Activated effector memory CD4-positive, alpha-beta T cell treated with anti-CD3 and anti-CD28 coated beads, Interleukin-2, amount 50 U/mL, for 16 hours (primary cell): ENCODE data around the gene TCEA2.

Source experiments
- DNase-seq: peaks from one replicate; pipeline ENCODE4 v3.0.0-alpha.2; 2020

Gene TCEA2

DNA sequence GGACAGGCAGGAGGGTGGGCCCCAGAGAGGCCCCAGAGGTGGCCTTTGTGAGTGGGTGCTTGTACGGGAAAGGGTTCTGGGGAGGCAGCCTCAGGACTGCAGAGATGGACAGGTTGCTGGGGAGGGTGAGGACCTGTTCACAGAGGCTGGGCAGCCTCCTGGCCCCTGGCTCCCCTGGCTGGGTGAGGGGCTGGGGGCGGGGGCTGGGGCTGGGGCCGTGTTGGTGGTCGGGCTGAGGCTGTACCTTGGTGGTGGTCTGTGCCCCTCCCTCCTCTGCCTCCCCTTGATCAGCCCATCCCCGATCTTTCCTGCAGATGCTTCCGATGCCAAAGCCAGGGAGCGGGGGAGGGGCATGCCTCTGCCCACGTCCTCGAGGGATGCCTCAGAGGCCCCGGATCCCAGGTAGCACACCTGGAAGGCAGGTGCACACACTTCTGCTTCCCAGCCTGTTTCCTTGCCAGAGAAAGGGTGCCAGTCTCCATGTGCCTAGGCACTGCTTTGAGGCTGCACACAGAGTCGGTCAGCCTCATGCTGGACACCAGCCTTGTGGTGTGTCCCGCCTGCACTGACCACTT lies 4.8 kb downstream of the TCEA2 start:
- no peak for DNase-seq

GRCh38 chr20:64068386-64069208 lies 5.6 kb downstream of the TCEA2 start:
- no peak for DNase-seq

DNA sequence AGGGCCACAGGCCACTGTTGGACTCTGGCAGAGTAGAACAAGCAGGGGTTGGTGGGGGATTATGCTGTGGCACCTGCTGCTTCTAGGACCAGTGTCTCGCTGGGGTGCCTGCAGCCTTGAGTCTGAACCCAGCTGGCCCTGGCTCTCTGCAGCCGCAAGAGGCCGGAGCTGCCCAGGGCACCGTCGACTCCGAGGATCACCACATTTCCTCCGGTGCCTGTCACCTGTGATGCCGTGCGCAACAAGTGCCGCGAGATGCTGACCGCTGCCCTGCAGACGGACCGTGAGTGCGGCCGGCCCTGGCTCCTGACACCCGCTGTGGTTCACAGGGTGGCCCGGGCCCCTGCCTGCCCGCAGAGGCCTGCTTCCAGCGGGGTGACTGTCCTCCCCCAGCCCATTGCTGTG lies 6.2 kb downstream of the TCEA2 start:
- no peak for DNase-seq

DNA sequence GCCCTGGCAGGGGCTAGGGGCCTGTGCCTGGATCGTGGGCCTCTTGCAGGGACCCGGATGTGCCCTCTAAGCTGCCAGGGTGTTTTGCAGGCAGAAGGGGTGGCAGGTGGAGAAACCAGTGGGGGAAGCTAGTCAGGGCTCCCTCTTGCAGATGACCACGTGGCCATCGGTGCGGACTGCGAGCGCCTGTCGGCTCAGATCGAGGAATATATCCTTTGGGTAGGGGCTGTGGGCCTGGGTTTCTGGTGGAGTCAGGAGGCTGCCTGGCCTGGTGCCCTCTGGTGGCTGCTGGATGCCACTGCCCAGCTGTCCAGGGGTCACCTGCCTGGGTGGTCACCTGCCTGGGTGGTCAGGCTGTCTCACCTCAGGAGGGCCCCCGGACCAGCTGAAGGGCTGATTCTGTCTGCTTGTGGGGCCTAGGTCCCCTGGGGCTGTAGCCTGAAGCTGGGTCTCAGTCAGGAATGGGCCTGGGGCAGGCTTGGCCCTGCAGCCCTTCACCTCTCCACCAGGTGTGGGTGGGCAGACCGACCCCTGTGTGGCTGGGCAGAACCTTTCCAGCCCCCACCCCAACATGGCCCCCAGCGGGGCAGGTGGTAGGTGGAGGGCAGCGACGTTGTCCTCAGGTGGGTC lies 6.7 kb downstream of the TCEA2 start:
- no peak for DNase-seq

- DNase-seq, result no peak
Measured at GRCh38 chr20:64070244-64070993, 7.4 kb downstream of the TCEA2 start.

GRCh38 chr20:64071341-64072332 lies 8.6 kb downstream of the TCEA2 start:
- no peak for DNase-seq

DNA sequence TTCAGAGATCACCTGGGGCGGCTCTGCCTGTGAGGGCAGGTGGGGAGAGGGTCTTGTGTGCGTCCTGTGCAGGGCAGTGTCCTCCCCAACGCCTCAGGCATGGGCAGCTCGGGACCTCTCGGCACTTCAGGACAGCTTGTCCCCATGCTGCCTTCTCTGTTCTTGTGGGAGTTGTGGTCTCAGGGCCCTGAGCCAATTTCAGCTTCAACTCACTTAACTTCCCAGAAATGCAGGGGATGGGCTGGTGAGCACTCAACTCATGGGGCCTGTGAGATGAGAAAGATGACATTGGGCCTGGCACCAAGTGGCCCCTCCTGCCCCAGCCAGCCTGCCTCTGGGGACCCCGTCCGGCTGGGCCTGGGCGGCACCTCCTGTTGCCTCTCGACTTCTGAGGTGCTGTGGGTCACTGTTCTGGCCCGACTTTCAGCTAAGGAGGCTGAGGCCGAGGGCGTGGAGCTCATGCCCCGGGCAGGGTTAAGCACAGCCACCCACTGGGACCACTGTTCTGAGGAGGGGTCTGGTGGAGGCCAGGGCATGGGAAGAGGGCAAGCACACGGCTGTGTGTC lies 9.6 kb downstream of the TCEA2 start:
- no peak for DNase-seq

GRCh38 chr20:64073476-64074183 lies 10.6 kb downstream of the TCEA2 start:
- DNase-seq, result no peak

GRCh38 chr20:64074184-64074789 lies 11.3 kb downstream of the TCEA2 start:
- DNase-seq, result no peak

GRCh38 chr20:64074963-64075362 lies 12.0 kb downstream of the TCEA2 start:
- DNase-seq, result no peak

DNA sequence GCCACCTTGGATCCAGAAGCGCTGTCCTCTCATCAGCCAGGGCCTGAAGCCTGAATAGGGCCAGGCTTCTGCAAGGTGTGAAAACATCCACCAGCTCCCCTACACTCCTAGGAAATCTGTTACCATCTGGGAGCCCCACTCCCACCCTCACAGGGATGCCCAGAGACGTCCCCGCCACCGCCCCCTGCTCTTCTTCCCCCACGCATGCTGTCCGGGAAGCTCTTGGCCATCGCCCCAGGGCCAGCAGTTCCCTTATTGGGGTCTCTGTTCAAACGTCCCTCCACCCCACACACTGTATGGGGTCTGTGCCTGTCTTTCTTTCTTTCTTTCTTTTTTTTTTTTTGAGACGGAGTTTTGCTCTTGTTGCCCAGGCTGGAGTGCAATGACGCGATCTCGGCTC lies 12.6 kb downstream of the TCEA2 start:
- no peak for DNase-seq

DNA sequence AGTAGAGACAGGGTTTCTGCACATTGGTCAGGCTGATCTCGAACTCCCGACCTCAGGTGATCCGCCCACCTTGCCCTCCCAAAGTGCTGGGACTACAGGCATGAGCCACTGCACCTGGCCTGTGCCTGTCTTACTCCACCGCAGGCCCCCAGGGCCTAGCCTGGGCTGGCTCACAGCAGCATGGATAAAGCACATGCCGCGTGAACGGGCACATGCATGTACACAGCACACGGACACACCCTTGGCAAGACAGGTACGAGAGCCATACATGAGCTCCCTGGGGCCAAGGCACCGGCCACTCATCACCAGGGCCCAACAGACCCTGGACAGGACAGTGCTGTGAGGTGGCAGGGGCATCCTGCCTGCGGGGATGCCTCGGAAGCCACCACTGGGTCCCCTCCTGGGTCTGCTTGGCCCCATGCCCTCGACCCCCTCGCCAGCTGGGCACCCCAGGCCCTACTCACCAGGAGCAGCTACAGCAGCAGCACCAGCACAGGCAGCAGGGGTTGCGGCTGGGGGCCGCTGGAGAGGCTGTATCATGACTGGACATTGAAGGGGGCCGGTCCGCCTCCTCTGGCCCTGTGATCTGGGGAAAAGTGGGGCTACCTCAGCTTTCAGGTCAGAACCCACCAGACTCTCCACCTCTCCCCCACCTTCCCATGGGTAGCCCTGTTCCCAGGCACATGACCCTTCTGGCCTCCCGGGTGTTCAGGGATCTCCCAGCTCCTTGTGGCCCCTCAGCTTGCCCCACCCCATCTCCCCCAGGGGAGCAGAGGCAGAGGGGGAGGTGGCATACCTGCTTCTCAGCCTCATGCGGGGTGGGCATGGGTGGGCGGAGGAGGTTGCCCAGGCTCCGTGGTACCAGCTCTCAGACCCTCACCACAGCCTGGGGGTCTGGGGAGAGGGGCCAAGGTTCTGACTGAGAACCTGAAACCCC lies 13.3 kb downstream of the TCEA2 start:
- DNase-seq, result no peak

- DNase-seq, result peak; percentile 77
Measured at GRCh38 chr20:64077094-64077493, 14.1 kb downstream of the TCEA2 start.

DNA sequence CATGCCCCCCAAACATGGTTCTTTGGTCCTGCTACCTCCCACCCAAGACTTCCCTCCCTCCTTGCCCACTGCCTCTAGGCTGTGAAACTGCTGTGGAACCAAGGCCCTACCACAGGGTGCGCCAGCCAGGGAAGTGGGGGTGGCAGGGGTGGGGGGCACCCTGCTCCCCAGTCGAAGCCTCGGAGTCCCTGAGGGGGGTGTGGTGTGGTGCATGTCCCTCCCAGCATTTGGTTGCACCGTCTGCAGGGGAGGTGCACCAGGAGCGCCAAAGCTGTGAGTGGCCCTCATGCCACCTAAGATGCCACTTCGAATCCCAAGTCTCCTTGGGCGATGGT lies 14.5 kb downstream of the TCEA2 start:
- DNase-seq, result no peak

DNA sequence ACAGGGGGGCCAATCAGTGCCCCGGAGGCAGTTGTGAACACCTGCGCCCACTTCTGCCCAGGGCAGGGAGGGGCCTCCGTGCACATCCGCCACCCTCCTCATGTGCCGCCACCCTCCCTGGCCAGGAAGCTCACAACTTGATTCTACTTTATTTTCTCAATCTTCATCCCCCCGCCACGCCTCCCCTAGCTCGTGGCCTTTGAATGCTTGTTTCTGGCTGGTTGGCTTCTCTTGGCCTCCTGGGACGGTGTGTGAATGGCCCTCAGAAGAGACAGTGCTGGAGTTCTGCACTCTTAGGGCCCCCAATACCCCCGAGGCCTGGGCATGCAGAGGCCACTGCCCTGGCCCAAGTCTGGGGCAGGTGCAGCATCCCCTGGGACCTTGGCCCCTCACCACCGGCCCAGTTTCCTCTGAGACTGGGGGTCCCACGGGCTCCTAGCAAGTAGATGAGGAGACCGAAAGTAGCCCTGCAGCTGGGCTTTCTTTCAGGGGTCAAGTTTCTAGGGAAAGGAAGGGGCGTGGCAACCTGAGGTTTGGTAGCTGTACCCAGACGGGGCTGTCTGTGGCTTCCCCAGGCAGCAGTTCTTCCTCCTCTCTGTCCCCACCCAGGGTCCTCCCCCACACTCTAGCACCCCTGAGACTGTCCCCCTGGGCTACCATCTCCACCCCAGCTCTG lies 15.0 kb downstream of the TCEA2 start:
- DNase-seq, result peak; percentile 86

DNA sequence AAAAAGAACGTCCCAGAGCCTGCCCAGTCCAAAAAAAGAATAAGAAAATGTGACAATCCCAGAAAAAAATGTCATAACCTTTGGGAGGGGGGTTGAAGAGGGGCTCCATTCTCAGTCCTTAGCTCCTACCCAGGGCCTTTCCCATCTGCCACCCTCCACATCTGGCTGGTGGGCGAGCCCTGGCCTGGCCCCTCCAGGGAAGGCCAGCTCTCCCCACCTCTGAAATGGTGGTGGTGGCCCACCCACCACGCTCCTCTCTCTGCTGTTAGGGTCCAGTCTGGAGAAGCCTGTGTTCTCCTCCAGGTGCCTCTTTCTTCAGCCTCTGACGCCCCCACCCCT lies 15.9 kb downstream of the TCEA2 start:
- DNase-seq, result no peak

GRCh38 chr20:64079273-64080012 lies 16.4 kb downstream of the TCEA2 start, which contains the start of gene RGS19:
Gene RGS19, minus strand, starts transcription at chr20:64079518. Its CDS starts 2,632 bp downstream, at chr20:64076886.
- peak; percentile 89 for DNase-seq
